ENCODE results near the gene SETD1A. TPM values are rescaled to one million over a fixed set of nuclear protein-coding genes. Genes with fewer than 3 reads are reported as not detected.
"Not testable (repeated sequence)": the region's sequence is repeated elsewhere in the genome, so short reads cannot be mapped to it uniquely, and the experiment has no call there.

SETD1A gene
- total and polyA plus RNA-seq, 2 donors (not counting 1 experiment from before 2014, with no cell fraction given) = 1.4 to 3.5 TPM

- Histone ChIP-seq H3K36me3 (ENCODE audit: control insufficient read depth, insufficient read depth, low read length) (no peaks in the 10 kb centered on the region), H3K9me3 (ENCODE audit: control insufficient read depth, insufficient read depth, low read depth, low read length) (no peaks in the 10 kb centered on the region), H3K4me2 (ENCODE audit: extremely low read depth, insufficient read depth, low read length) (peak overlapping the region; percentile 78), H3K4me3 (replicated peaks in 1 of 4; ENCODE audit: control extremely low read depth in 1 of 4, insufficient read depth in 1 of 4, low read depth in 3 of 4, low read length in 4 of 4) (no peak overlapping the region), H3K9ac (ENCODE audit: insufficient read depth, low read length) (no peak overlapping the region), H4K20me1 (ENCODE audit: control insufficient read depth, extremely low read depth, insufficient read depth, low read length) (no peaks in the 10 kb centered on the region), H3K4me1 (ENCODE audit: control insufficient read depth, extremely low read depth, insufficient read depth, low read length) (peaks cover 10% of the 10 kb centered on the region), H3K27ac (ENCODE audit: insufficient read depth, low read length) (no peak overlapping the region), H3K27me3 (ENCODE audit: control insufficient read depth, insufficient read depth, low read length) (peaks cover 7% of the 10 kb centered on the region), H3K79me2 (ENCODE audit: control insufficient read depth, insufficient read depth, low read length) (no peaks in the 10 kb centered on the region), H2AFZ (ENCODE audit: low read length) (no peak overlapping the region)
- no peak for DNase-seq (ENCODE audit: low read depth in 2 of 2)
- TF ChIP-seq CTCF (conservative IDR thresholded peaks at IDR 0.05 in 1 of 2, IDR thresholded peaks at IDR 0.05 in 1 of 2; ENCODE audit: low read depth in 1 of 2, low read length in 2 of 2) = no peak
- no peak for TF ChIP-seq EZH2 (IDR thresholded peaks at IDR 0.05; ENCODE audit: low read length, missing control alignments)
Observed at GRCh38 chr16:31009120-31009519, 51.6 kb downstream of the SETD1A start.

GRCh38 chr16:31009894-31010584, 52.5 kb downstream of the SETD1A start:
- Histone ChIP-seq H3K4me1 (ENCODE audit: control insufficient read depth, extremely low read depth, insufficient read depth, low read length) (peaks cover 10% of the 10 kb centered on the region), H3K79me2 (ENCODE audit: control insufficient read depth, insufficient read depth, low read length) (no peaks in the 10 kb centered on the region), H3K36me3 (ENCODE audit: control insufficient read depth, insufficient read depth, low read length) (no peaks in the 10 kb centered on the region), H4K20me1 (ENCODE audit: control insufficient read depth, extremely low read depth, insufficient read depth, low read length) (no peaks in the 10 kb centered on the region), H3K4me3 (replicated peaks in 1 of 4; ENCODE audit: control extremely low read depth in 1 of 4, insufficient read depth in 1 of 4, low read depth in 3 of 4, low read length in 4 of 4) (peak overlapping the region; percentile 26 to 57 (median 40)), H2AFZ (ENCODE audit: low read length) (no peak overlapping the region), H3K27me3 (ENCODE audit: control insufficient read depth, insufficient read depth, low read length) (peaks cover 7% of the 10 kb centered on the region), H3K4me2 (ENCODE audit: extremely low read depth, insufficient read depth, low read length) (peak overlapping the region; percentile 78), H3K9me3 (ENCODE audit: control insufficient read depth, insufficient read depth, low read depth, low read length) (no peaks in the 10 kb centered on the region), H3K27ac (ENCODE audit: insufficient read depth, low read length) (no peak overlapping the region), H3K9ac (ENCODE audit: insufficient read depth, low read length) (no peak overlapping the region)
- TF ChIP-seq CTCF (conservative IDR thresholded peaks at IDR 0.05 in 1 of 2, IDR thresholded peaks at IDR 0.05 in 1 of 2; ENCODE audit: low read depth in 1 of 2, low read length in 2 of 2) (no peak), EZH2 (IDR thresholded peaks at IDR 0.05; ENCODE audit: low read length, missing control alignments) (no peak)
- DNase-seq (ENCODE audit: low read depth in 2 of 2) = no peak

- Histone ChIP-seq H3K9me3 (ENCODE audit: control insufficient read depth, insufficient read depth, low read depth, low read length) (no peaks in the 10 kb centered on the region), H3K27ac (ENCODE audit: insufficient read depth, low read length) (no peak within 1 kb of the TSS), H3K9ac (ENCODE audit: insufficient read depth, low read length) (no peak within 1 kb of the TSS), H2AFZ (ENCODE audit: low read length) (peak within 1 kb of the TSS; percentile 68), H3K4me3 (replicated peaks in 1 of 4; ENCODE audit: control extremely low read depth in 1 of 4, insufficient read depth in 1 of 4, low read depth in 3 of 4, low read length in 4 of 4) (peak within 1 kb of the TSS; percentile 33 to 65 (median 50)), H3K4me2 (ENCODE audit: extremely low read depth, insufficient read depth, low read length) (peak within 1 kb of the TSS; percentile 82), H3K27me3 (ENCODE audit: control insufficient read depth, insufficient read depth, low read length) (peaks cover 7% of the 10 kb centered on the region), H4K20me1 (ENCODE audit: control insufficient read depth, extremely low read depth, insufficient read depth, low read length) (no peaks in the 10 kb centered on the region), H3K4me1 (ENCODE audit: control insufficient read depth, extremely low read depth, insufficient read depth, low read length) (peaks cover 8% of the 10 kb centered on the region), H3K36me3 (ENCODE audit: control insufficient read depth, insufficient read depth, low read length) (no peaks in the 10 kb centered on the region), H3K79me2 (ENCODE audit: control insufficient read depth, insufficient read depth, low read length) (no peaks in the 10 kb centered on the region)
- peak; percentile 41 to 47 for DNase-seq (ENCODE audit: low read depth in 2 of 2)
- TF ChIP-seq CTCF (conservative IDR thresholded peaks at IDR 0.05 in 1 of 2, IDR thresholded peaks at IDR 0.05 in 1 of 2; ENCODE audit: low read depth in 1 of 2, low read length in 2 of 2) (no peak), EZH2 (IDR thresholded peaks at IDR 0.05; ENCODE audit: low read length, missing control alignments) (no peak)
Observed at GRCh38 chr16:31010585-31011325, 53.2 kb downstream of the SETD1A start, which contains the start of gene STX1B. Gene STX1B, minus strand, starts transcription at chr16:31010638. Its CDS starts 242 bp downstream, at chr16:31010396.

- H3K27me3 ChIP-seq (ENCODE audit: control insufficient read depth, insufficient read depth, low read length); H3K79me2 ChIP-seq (ENCODE audit: control insufficient read depth, insufficient read depth, low read length); H3K9me3 ChIP-seq (ENCODE audit: control insufficient read depth, insufficient read depth, low read depth, low read length); H3K36me3 ChIP-seq (ENCODE audit: control insufficient read depth, insufficient read depth, low read length); H3K4me3 ChIP-seq (replicated peaks in 1 of 4; ENCODE audit: control extremely low read depth in 1 of 4, insufficient read depth in 1 of 4, low read depth in 3 of 4, low read length in 4 of 4); DNase-seq (ENCODE audit: low read depth in 2 of 2); H3K9ac ChIP-seq (ENCODE audit: insufficient read depth, low read length); H4K20me1 ChIP-seq (ENCODE audit: control insufficient read depth, extremely low read depth, insufficient read depth, low read length); H3K4me1 ChIP-seq (ENCODE audit: control insufficient read depth, extremely low read depth, insufficient read depth, low read length); H3K27ac ChIP-seq (ENCODE audit: insufficient read depth, low read length); H3K4me2 ChIP-seq (ENCODE audit: extremely low read depth, insufficient read depth, low read length); H2AFZ ChIP-seq (ENCODE audit: low read length): not testable (repeated sequence)
Observed at GRCh38 chr16:31011815-31012214, 54.3 kb downstream of the SETD1A start.
